DOHH2 (cell line): ENCODE data around the gene SLC6A13.

Experiments used
- H3F3A ChIP-seq: fragments of 200-600 bp; sonication (generic), shearing (Covaris generic); 2 replicates; pipeline ENCODE4 v1.6.0; 2016; ENCODE audit warnings: antibody characterized with exemption, mild to moderate bottlenecking; ENCODE audit not compliant: control insufficient read depth, insufficient read depth
- H3K27ac ChIP-seq: fragments of 200-600 bp; sonication (generic); 2 replicates; pipeline ENCODE4 v1.5.1; 2014; ENCODE audit warnings: low read depth, mild to moderate bottlenecking, low read length, moderate library complexity
- H3K27me3 ChIP-seq: fragments of 200-600 bp; sonication (generic); 2 replicates; pipeline ENCODE4 v1.6.1; 2014; ENCODE audit warnings: mild to moderate bottlenecking, low read length, mixed read lengths; ENCODE audit not compliant: control insufficient read depth
- H3K36me3 ChIP-seq: fragments of 200-600 bp; sonication (generic); 2 replicates; pipeline ENCODE4 v1.6.1; 2014; ENCODE audit warnings: mild to moderate bottlenecking, low read length, moderate library complexity, mixed read lengths; ENCODE audit not compliant: control insufficient read depth
- H3K4me1 ChIP-seq: fragments of 200-600 bp; sonication (generic); 2 replicates; pipeline ENCODE4 v1.6.1; 2014; ENCODE audit warnings: mild to moderate bottlenecking, low read length, mixed read lengths; ENCODE audit not compliant: control insufficient read depth
- H3K4me2 ChIP-seq: fragments of 200-600 bp; sonication (generic); 2 replicates; pipeline ENCODE4 v1.6.0; 2014; ENCODE audit warnings: mild to moderate bottlenecking, low read length, moderate library complexity
- H3K4me3 ChIP-seq: fragments of 200-600 bp; sonication (generic); 2 replicates; pipeline ENCODE4 v1.5.1; 2014; ENCODE audit warnings: mild to moderate bottlenecking, low read length, mixed read lengths
- H3K79me2 ChIP-seq: fragments of 200-600 bp; sonication (generic); 2 replicates; pipeline ENCODE4 v1.6.1; 2014; ENCODE audit warnings: mild to moderate bottlenecking, low read length, mixed read lengths; ENCODE audit not compliant: control insufficient read depth
- H3K9me2 ChIP-seq: fragments of 200-600 bp; sonication (generic); replicated peaks from 2 replicates; pipeline ENCODE4 v1.6.1; 2014; ENCODE audit warnings: mild to moderate bottlenecking, low read length, mixed read lengths; ENCODE audit not compliant: control insufficient read depth
- H3K9me3 ChIP-seq: fragments of 200-600 bp; sonication (generic); 2 replicates; pipeline ENCODE4 v1.6.1; 2014; ENCODE audit warnings: antibody characterized with exemption, low read length, mixed read lengths; ENCODE audit not compliant: control insufficient read depth, insufficient read depth
- H4K20me1 ChIP-seq: fragments of 200-600 bp; sonication (generic); 2 replicates; pipeline ENCODE4 v1.6.0; 2014; ENCODE audit warnings: low read depth, mild to moderate bottlenecking, antibody characterized with exemption, low read length, moderate library complexity; ENCODE audit not compliant: control insufficient read depth, insufficient read depth
- EZH2phosphoT487 ChIP-seq: fragments of 200-600 bp; sonication (generic); IDR thresholded peaks from 2 replicates; pipeline ENCODE4 v1.6.1; 2017; ENCODE audit warnings: borderline replicate concordance, mild to moderate bottlenecking, antibody characterized with exemption, low read length, moderate library complexity, mixed read lengths
- TF ChIP-seq, protein P1 (sequence below): fragments of 200-600 bp; sonication (generic); IDR thresholded peaks from one replicate; pipeline ENCODE4 v1.5.1; 2014; ENCODE audit warnings: antibody characterized with exemption, mild to moderate bottlenecking, low read depth, low read length; ENCODE audit not compliant: poor library complexity, severe bottlenecking

The SLC6A13 gene

DNA sequence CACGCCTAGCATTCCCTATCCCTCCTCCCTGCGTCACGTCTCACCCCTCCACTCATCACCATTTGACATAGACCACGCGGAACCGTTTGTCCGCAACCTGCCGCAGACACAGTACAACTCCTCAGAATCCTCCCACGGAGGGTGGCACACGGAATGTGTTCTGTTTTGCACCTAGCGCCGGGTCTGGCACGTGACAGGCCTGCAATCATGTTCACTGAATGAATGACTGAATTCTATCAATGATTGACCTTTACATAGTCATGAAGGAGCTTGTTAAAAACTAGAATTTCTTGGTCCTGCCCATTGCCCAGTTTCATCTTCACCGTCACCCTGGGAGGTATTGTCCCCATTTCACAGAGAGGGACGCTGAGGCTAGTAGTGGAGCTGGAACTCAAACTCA, 53.4 kb downstream of the SLC6A13 start:
- H3K27ac ChIP-seq, result no peak overlapping the region
- no peak overlapping the region for H3K4me2 ChIP-seq
- peaks cover 27% of the 10 kb centered on the region for H3K27me3 ChIP-seq
- no peaks in the 10 kb centered on the region for H3K9me3 ChIP-seq
- peaks cover 17% of the 10 kb centered on the region for H3K4me1 ChIP-seq
- TF ChIP-seq, protein P1, sequence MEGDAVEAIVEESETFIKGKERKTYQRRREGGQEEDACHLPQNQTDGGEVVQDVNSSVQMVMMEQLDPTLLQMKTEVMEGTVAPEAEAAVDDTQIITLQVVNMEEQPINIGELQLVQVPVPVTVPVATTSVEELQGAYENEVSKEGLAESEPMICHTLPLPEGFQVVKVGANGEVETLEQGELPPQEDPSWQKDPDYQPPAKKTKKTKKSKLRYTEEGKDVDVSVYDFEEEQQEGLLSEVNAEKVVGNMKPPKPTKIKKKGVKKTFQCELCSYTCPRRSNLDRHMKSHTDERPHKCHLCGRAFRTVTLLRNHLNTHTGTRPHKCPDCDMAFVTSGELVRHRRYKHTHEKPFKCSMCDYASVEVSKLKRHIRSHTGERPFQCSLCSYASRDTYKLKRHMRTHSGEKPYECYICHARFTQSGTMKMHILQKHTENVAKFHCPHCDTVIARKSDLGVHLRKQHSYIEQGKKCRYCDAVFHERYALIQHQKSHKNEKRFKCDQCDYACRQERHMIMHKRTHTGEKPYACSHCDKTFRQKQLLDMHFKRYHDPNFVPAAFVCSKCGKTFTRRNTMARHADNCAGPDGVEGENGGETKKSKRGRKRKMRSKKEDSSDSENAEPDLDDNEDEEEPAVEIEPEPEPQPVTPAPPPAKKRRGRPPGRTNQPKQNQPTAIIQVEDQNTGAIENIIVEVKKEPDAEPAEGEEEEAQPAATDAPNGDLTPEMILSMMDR, result no peak
- no peak for TF ChIP-seq EZH2phosphoT487
- H3K36me3 ChIP-seq, result no peaks in the 10 kb centered on the region
- no peaks in the 10 kb centered on the region for H3K79me2 ChIP-seq
- H3F3A ChIP-seq, result no peaks in the 10 kb centered on the region
- H4K20me1 ChIP-seq, result no peaks in the 10 kb centered on the region
- H3K9me2 ChIP-seq, result no peaks in the 10 kb centered on the region
- H3K4me3 ChIP-seq, result no peak overlapping the region

DNA sequence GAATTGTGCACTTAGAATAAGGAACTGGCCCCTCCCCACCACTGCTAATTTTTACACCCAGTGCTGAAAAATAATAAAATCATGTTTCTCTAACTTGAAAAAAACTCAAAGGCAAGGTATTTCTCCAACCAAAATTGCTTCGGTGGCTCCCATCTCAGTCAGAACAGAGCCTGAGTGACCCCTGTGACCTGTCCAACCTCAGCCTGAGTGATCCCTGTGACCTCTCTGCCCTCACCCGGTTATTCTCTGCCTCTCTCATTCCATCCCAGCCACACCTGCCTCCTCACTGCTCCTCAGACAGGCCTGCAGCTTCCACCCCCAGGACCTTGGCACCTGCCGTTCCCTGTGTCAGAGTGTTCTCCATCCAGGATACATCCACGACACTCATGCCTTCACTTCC, 53.8 kb downstream of the SLC6A13 start:
- peaks cover 22% of the 10 kb centered on the region for H3K27me3 ChIP-seq

DNA sequence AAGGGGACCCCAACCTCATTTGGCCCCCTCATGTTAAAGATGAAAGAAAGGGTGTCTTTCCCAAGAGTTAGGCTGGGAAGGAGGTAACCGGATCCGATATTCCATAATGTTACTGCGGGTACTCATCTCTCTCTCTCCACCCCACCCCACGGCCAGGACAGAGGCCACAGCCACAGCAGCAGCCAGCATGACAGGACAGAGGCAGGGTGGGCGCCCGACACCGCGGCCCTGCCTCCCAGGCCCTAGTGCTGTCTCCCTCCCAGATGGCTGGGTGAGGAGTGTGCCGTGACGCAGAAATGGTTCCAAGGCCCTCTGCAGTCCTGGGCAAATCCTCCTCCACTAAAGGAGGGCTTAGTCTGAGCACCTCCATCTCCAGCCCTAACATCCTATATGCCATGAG, 54.8 kb downstream of the SLC6A13 start:
- no peak overlapping the region for H3K27ac ChIP-seq
- H3K27me3 ChIP-seq, result peaks cover 12% of the 10 kb centered on the region

More for the DNA sequence above, 53.8 kb downstream of the SLC6A13 start:
- H3K79me2 ChIP-seq, result no peaks in the 10 kb centered on the region
- H3K4me1 ChIP-seq, result peaks cover 17% of the 10 kb centered on the region
- H3K4me3 ChIP-seq, result no peak overlapping the region
- no peaks in the 10 kb centered on the region for H3K36me3 ChIP-seq
- no peaks in the 10 kb centered on the region for H4K20me1 ChIP-seq
- TF ChIP-seq, protein P1, result no peak
- no peak for TF ChIP-seq EZH2phosphoT487
- no peak overlapping the region for H3K4me2 ChIP-seq
- no peak overlapping the region for H3K27ac ChIP-seq
- H3K9me2 ChIP-seq, result no peaks in the 10 kb centered on the region
- H3K9me3 ChIP-seq, result no peaks in the 10 kb centered on the region
- H3F3A ChIP-seq, result no peaks in the 10 kb centered on the region

More for the DNA sequence above, 54.8 kb downstream of the SLC6A13 start:
- Histone ChIP-seq H3K4me3 (no peak overlapping the region), H3F3A (no peaks in the 10 kb centered on the region), H4K20me1 (no peaks in the 10 kb centered on the region), H3K9me3 (no peaks in the 10 kb centered on the region), H3K79me2 (no peaks in the 10 kb centered on the region), H3K4me2 (no peak overlapping the region), H3K36me3 (no peaks in the 10 kb centered on the region), H3K4me1 (peaks cover 9% of the 10 kb centered on the region), H3K9me2 (no peaks in the 10 kb centered on the region)
- TF ChIP-seq EZH2phosphoT487, result no peak
- TF ChIP-seq, protein P1, result no peak
